GM03348 (cell line): ENCODE measurements around the gene CAPN11.

ENCODE experiments used
- DNase-seq: peaks from one replicate; pipeline ENCODE4 v3.0.0; 2012; ENCODE audit warnings: low spot score

The CAPN11 gene

GRCh38 chr6:44156494-44157151, 2.0 kb upstream of the CAPN11 start:
- no peak for DNase-seq

GRCh38 chr6:44157152-44157521, 1.5 kb upstream of the CAPN11 start:
- no peak for DNase-seq

DNA sequence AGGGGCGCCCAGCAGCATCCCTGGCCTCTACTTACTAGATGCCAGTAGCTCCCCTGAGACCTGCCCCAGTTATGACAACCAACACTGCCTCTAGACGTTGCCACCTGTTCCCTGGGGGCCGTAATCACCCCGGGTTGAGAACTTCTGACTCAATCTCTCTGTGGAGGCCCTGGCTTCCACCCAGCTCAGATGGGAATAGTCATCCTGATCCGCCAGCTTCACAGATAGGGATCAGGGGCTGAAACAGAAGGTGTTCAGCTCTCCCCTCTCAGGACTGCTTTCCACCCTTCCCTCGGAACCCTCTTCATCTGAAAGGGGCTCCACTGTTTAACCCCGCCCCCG, 3.3 kb downstream of the CAPN11 start:
- peak; percentile 69 for DNase-seq

GRCh38 chr6:44162876-44163625, 4.4 kb downstream of the CAPN11 start:
- DNase-seq: no peak

DNA sequence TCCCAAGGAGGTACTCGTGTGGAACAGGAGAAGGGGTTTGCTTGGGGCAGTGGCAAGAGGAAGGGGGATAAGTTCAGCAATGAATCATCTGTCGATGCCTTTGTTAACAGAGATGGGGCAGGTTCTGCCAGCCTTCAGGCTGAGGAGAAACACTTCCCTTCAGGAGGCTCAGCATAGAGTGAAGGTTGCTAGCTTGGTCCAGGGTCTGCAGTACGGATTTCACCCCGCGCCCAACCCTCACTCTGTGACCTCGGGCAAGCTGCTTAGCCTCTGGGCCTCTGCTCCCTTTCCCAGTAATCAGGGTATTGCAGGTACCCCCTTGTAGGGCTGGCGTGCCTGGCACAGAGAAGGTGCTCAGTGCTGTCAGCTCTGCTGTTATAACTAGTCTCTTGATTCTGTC, 7.5 kb downstream of the CAPN11 start:
- DNase-seq: no peak

GRCh38 chr6:44166591-44167184, 8.1 kb downstream of the CAPN11 start:
- DNase-seq: no peak

GRCh38 chr6:44167567-44167966, 8.9 kb downstream of the CAPN11 start:
- DNase-seq: no peak

GRCh38 chr6:44169154-44169553, 10.5 kb downstream of the CAPN11 start:
- DNase-seq: no peak

- no peak for DNase-seq
Observed at GRCh38 chr6:44169886-44170570, 11.4 kb downstream of the CAPN11 start.

DNA sequence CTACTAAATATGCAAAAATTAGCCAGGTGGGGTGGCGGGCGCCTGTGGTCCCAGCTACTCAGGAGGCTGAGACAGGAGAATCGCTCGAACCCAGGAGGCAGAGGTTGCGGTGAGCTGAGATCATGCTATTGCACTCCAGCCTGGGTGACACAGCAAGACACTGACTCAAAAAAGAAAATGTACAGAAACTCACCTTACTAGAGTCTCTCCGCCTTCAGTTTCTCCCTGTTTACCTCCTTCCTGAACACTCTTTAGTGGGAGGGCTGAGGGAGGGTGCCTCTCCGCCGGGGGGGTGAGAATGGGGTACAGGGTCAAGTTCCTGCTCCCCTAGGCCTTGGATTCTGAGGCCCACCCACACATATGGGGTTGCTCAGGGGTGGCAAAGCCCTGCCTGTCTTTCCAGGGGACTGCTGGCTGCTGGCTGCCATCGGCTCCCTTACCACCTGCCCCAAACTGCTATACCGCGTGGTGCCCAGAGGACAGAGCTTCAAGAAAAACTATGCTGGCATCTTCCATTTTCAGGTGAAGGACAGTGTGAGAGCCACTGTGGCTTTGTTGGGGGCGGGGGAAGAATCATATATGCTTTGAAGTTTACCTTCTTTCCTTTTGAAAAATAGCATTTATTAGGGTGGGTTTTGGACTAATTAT, 13.4 kb downstream of the CAPN11 start:
- no peak for DNase-seq

- peak; percentile 94 for DNase-seq
Observed at GRCh38 chr6:44172731-44173500, 14.3 kb downstream of the CAPN11 start.

DNA sequence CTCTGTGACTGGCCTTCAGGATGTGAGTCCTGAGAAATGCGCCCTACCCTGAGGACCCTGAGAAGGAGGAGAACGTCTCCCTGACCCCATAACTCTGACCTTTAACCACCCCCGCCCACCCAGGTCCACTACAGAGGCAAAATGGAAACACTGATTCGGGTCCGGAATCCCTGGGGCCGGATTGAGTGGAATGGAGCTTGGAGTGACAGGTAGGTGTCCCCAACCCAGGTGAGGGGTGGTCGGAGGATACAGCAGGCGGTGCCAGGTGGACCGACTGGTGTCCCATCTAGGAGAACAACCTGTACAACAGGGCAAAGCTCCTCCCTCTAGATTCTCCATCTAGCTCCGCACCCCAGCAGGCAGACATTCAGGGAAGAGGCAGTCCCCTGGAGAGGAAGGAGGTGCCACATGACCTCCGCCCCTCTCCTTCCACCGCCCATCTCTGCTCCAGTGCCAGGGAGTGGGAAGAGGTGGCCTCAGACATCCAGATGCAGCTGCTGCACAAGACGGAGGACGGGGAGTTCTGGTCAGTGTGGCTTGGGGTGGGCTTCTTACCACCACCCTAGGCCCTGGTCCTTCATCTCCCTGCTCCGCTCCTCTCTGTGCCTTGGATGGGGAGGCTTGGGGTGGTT, 17.6 kb downstream of the CAPN11 start:
- no peak for DNase-seq

DNA sequence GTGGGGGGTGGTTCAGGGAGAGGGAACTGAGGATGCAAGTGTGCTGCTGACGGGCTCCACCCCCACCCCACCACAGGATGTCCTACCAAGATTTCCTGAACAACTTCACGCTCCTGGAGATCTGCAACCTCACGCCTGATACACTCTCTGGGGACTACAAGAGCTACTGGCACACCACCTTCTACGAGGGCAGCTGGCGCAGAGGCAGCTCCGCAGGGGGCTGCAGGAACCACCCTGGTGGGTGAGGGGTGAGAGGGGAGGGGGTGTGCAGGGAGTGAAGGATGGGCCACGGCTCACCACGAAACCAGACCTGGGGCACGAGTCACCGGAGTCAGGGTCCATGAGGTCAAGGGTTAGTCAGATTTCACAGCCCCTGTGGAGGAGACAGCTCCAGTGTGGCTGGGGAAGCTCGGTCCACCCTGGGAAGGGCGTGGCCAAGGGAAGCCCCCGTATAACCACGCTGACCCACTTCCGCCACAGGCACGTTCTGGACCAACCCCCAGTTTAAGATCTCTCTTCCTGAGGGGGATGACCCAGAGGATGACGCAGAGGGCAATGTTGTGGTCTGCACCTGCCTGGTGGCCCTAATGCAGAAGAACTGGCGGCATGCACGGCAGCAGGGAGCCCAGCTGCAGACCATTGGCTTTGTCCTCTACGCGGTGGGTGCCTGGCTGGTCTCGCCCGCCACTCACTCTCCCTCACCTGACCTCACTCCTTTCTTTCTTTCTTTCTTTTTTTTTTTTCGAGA, 18.3 kb downstream of the CAPN11 start:
- DNase-seq: no peak

DNA sequence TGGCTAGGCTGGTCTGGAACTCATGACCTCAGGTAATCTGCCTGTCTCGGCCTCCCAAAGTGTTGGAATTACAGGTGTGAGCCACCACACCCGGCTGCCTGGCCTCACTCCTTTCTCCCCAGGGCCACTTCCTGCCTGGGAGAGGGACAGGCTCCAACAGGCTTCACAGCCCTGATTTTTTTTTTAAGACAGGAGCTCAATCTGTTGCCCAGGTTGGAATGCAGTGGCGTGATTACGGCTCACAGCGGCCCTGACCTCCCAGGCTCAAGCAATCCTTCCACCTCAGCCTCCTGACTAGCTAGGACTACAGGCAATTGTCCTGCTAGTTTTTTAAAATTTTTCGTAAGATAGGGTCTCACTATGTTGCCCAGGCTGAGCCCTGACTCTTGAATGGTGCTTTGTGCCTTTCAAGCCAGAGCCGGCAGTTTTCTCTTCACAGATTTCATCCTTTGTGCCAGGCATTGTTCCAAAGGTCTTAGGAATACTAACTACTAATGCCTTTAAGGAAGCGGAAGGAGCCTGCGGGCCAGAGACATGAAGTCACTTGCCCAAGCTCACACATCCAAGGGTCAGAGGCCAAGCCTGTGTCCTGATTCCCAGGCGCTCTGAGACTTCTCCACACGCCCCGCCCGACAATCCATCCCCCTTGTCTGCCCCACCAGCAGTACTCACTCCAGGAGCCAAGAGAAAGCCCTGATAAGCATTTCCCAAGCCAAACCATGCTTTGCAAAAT, 19.2 kb downstream of the CAPN11 start:
- DNase-seq: peak; percentile 86

DNA sequence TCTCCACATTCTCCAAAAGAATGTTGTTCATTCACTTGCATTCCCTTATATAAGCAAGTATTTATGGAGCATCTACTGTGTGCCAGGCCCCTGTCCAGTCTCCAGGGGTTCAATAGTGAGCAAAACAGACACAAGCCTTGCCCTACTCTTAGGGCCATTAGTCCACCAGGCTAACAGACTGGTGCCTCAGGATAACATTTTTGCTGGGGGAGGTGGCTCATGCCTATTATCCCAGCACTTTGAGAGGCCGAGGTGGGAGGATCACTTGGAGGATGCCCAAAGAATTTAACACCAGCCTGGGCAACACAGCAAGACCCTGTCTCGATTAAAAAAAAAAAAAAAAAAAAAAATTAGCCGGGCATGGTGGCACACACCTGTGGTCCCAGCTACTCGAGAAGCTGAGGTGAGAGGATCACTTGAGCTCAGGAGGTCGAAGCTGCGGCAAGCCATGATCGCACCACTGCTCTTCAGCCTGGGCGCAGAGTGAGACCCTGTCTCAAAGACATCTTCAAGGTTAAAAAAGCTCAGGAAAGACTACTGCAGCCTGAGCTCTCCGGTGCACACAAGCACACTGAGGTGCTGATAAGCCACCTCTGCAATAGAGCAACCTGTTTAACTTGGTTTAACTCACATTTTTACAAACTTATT, 19.9 kb downstream of the CAPN11 start:
- DNase-seq: no peak

DNA sequence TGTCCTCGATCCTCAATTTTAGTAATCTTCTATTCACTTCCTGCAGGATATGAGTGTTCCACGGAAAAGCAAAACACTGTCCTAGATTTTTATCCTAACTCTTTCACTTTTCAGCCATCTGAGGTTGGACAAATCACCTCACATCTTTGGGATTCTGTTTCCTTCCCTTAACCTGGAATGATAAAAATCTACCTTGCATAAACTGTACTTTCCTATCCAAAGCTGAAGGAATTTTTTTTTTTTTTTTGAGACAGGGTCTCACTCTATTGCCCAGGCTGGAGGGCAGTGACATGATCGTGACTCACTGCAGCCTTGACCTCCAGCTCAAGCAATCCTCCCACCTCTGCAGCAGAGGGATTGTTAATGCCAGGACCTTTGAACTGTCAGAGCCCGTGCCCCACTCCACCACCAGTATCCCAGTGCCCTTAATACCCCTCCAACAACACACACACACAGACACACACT, 20.5 kb downstream of the CAPN11 start:
- DNase-seq: no peak

GRCh38 chr6:44179648-44180047, 21.0 kb downstream of the CAPN11 start:
- DNase-seq: no peak

DNA sequence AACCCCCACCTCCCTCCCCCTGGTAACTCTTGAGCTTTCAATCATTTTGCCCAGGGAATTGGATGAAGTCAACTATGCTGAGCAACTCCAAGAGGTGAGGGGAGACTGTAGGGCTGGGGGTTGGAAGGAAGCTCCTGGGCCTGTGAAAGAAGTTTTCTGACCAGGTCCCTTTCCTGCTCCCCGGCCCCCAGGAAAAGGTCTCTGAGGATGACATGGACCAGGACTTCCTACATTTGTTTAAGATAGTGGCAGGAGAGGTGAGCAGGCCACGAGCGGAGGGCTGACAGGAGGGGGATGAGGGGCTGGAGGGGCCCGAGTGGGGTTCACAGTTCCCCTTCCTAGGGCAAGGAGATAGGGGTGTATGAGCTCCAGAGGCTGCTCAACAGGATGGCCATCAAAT, 21.8 kb downstream of the CAPN11 start:
- no peak for DNase-seq

DNA sequence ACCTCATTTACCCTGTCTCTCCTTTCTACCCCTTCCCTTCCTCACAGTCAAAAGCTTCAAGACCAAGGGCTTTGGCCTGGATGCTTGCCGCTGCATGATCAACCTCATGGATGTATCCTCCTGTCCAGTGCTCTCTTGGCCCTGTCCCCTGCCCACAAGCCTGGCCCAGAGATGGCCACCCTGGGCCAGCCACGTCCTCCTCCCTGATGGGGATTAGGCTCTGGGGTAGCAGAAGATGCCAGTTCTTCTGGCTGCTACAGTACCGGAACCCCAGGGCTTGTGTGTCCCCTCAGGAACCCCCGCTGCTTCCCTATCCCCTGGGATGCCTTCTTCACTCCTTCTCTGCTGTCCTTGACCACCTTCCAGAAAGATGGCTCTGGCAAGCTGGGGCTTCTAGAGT, 22.3 kb downstream of the CAPN11 start:
- no peak for DNase-seq
